ENCODE data around the gene MSANTD1.

MSANTD1 gene

DNA sequence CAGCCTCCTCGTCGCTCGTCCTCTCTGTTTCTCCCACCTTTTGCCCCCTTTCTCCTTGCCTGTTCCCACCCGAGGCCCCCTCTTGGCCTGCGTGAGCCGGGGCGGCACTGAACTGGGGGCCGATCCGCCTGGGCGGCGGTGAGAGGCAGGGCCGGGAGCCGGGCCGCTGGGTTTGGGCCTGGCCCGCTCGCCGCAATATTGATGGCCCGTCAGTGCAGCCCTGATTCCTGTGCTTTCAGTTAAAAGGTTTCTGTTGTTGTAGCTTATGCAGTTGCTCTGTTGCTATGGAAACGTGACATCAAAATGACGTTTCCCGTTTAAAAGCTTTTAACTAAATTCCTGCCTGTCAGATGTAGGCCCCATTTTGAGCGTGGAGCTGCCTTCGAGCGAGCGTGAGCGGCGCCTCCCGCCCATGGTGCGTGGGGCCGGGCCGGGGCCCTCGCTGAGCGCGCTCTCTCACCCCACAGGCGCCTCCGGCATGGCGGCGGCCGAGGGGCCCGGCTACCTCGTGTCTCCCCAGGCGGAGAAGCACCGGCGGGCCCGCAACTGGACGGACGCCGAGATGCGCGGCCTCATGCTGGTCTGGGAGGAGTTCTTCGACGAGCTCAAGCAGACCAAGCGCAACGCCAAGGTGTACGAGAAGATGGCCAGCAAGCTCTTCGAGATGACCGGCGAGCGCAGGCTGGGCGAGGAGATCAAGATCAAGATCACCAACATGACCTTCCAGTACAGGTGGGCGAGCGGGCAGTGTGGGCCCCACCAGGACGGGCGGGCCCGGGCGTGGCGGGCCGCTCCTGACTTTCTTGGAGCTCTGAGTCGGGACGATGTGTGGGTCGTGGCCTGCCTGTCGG lies at the start of gene MSANTD1:
TSS of gene MSANTD1 (plus strand) at position 349 of the 851 bp plus-strand sequence. CDS start at position 413, 64 bp downstream.
- no peak for DNase-seq (ENCODE audit: low read depth)

DNA sequence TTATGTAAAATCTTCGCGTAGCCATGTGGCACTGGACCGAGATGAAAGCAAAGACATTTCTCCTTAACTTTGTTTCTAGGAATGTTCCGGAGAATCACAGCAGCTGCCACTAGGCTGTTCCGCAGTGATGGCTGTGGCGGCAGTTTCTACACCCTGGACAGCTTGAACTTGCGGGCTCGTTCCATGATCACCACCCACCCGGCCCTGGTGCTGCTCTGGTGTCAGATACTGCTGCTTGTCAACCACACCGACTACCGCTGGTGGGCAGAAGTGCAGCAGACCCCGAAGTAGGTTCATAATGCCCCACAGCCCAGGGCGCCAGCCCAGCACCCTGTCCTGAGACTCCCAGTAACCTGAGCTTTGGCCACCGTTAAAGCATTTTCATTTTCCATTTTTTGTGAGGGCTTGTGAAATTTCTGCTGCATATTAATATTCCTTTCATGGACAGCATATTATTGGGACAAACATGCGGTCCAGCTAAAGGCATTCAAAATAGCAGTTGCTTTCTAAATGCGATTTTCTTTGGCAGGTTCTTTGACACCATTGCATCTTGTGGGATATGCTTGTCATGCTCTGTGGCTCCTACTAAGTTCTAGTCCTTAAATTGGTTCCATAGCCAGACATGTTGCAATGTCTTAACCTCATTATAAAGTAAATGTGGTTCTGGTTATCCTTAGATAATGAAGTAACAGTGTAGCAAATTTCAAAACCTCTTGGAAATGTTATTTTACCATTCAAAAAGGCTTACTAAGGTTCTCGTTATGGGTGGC lies 49.1 kb upstream of the MSANTD1 start:
- DNase-seq (ENCODE audit: low read depth): no peak

DNA sequence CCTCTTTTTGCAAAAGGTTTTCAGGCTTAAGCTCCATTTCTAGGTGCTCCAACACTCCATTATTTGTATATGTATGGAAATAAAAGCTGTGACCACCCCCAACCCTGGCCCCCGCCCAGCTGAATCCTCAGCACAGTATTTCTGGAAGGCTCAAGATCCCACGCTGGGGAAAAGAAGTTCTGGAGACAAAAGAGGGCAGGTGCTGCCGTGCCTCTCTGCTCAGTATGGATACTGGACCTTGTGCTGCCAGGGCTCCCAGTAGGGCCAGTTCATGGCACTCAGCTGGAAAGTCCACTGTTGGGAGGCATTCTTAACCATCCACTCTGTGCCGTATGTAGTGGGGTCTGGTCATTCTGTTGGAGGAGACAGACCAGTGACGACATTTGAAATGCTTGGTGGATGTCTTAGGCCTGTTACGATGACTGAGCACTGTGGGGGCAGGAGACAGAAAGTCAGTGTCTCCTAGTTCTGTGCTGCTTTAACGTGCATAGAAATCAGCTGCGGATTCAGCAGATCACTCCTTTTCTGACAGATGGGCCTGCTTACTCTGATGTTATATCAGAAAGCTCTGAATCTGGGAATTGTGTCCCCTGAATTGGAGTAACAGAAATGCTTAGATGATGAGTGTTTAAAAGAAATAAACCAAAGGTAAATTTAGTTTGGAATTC lies 48.4 kb upstream of the MSANTD1 start:
- DNase-seq (ENCODE audit: low read depth): no peak

DNA sequence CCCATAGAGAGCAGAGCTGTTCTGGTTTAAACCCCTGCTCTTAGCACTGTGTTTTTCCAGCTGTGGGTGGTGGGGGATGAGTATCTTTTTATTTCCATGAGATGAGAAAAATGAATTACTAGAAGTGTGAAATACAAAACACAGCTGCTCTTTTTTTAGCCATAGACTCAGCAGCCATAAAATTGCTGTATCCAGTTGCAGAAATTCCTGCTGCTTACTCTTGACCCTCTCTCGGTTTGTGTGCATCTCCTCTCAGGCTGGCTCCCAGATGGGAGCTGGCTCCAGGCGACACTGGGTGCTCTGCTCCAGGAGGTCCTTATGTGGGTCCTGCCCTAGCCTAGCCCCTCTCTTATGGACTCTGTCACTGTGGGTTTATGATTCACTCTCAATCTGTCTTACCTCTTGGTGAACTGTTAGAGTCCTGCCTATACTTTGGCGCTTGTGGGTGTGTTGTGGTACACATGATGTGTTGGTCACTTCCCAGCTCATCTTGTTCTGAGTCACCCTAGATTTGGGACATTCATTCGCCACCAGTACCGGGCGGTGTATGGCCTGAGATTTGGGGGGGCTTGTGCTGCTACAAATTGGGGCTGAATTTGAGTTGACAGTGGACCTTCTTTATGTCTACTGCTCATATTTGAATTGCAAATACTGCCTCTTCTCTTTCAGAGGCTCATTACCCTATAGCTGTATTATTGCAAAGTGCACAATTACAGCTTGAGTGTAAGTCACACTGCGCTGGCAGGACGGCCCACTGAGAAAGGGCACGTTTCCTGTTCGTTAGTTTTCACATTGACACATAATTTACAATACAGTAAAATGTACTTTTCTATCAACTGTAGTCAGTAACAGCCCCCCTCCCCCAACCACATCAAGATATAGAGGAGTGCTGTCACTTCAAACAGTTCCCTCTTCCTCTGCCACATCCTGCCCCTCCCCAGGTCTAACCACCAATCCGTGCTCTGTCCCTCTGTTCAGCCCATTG lies 46.9 kb upstream of the MSANTD1 start:
- no peak for DNase-seq (ENCODE audit: low read depth)

DNA sequence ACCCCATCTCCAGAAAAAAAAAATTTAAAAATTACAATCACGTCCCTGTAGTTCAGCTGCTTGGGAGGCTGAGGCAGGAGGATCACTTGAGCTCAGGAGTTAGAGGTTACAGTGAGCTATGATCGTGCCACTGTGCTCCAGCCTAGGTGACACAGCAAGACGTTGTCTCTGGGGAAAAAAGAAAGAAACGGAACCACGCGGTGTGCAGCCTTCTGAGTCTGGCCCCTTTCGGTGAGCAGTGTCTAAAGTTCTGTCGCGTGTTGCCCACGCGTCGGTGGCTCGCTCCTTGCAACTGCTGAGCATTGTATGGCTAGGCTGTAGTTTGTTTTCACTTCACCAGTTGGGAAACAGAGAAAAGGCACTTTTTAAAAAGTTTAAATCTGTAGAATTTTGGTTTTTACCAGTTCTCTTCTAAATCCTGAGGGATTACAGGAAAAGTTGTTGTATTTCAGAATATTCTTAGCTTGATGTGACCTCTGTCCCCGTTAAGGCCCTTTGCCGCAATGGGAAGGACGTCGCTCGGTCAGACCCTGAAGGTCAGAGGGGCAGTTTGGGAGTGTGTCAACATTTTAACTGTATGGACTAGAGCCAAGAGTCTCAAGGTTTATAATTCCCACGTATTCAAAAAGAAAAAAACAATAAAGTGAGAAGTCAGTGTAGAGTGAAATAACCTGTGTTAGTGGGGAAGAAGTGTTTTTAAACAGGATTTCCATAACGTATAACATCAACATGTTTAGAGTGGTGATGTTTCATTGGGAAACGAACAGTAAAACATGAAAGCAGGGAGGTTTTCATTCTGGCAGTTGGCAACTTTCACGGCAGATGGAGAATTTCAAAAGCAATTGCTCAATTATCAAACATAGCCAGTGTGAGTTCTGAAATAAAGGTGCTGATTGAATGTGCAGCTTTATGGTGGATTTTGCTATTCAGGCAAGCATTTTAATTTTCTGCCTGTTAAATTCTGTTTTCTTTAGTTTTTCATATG lies 45.8 kb upstream of the MSANTD1 start:
- DNase-seq (ENCODE audit: low read depth): no peak

DNA sequence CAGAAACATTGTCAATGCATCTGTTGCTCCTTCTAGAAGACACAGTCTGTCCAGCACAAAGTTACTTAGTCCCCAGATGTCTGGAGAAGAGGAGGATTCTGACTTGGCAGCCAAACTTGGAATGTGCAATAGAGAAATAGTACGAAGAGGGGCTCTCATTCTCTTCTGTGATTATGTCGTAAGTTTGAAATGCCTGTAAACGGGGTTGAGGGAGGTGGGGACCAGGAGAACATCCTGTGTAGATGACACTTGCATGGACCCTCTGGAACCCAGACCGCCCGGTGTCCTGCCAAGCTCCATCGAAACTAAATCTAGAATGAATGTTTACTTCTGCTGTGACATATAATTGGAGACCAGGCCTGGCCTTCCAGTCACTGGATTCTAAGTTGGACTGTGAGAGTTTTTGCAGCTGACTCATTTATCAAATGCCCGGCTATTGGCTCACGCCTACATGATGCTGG lies 45.0 kb upstream of the MSANTD1 start:
- no peak for DNase-seq (ENCODE audit: low read depth)

DNA sequence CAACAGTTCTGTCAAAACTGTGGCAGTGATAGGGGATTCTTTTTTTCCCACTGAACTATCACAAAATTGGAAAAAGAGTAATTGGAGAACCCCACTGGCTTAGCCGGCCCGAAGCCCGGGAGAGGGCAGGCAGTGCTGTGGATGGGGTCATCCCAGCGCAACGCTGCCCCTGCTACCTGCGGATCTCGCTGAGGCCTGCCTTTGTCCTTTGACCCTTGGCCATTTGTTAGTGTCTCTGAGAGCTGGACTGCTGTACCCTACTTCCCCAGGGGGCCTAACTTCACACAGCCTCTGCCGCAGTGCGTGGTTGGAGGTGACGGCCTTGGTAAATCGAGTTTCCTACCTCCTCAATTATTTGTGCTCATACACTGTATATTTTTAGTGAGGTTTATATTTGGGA lies 43.0 kb upstream of the MSANTD1 start:
- no peak for DNase-seq (ENCODE audit: low read depth)

DNA sequence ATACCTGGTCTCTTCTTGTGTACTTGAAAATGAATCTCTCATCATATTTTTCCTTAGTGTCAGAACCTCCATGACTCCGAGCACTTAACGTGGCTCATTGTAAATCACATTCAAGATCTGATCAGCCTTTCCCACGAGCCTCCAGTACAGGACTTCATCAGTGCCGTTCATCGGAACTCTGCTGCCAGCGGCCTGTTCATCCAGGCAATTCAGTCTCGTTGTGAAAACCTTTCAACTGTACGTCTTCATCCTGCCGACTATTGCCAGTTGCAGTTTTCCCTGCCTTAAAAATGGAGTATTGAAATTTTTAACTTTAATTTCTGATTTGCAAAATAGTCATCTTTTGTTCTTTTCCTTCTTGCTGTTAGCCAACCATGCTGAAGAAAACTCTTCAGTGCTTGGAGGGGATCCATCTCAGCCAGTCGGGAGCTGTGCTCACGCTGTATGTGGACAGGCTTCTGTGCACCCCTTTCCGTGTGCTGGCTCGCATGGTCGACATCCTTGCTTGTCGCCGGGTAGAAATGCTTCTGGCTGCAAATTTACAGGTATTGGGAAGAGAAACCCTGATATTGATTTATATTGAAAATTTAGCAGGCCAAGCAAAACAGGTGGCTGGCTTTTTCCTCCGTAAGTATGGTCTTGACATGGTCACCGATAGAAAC lies 42.4 kb upstream of the MSANTD1 start:
- no peak for DNase-seq (ENCODE audit: low read depth)

DNA sequence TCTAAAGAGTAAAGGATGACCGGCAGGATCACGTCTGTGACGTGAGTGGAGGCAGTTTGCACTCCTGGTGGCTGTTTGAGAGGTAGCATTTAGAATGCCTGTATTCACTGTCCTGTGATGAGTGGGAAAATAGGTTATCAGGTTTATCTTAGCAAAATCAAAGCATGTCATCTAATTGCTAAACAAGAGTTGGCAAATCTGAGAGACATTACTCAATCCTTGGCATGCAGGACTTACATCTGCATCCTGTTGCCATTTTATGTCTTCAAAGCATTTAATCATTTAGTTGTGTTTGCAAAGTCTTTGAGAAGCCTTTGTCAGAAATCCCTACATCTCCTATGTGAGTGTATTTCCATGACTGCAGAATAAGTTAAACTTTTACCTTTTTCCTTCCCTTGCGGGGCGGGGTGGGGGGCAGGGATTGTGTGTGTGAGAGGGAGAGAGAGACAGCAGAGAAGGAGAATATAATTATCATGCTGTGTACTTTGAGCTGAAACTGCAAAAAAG lies 41.4 kb upstream of the MSANTD1 start:
- no peak for DNase-seq (ENCODE audit: low read depth)

DNA sequence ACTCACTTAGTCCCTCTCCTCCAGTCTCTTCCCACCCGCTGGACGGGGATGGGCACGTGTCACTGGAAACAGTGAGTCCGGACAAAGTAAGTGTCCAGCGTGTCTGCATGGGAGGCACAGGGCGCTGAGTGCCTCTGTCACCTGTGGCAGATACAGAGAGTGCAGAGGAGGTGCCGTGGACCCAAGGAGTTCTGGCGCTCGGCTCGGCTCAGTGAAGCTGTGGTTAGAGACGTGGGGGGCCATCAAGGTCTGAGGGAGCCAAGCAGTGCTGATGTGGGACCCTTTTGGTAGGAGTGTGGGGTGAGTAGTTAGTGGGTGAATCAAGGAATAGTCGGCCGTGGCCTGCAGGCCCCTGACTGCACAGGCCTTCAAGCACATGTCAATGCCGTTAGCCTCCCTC lies 40.1 kb upstream of the MSANTD1 start:
- DNase-seq (ENCODE audit: low read depth): no peak

DNA sequence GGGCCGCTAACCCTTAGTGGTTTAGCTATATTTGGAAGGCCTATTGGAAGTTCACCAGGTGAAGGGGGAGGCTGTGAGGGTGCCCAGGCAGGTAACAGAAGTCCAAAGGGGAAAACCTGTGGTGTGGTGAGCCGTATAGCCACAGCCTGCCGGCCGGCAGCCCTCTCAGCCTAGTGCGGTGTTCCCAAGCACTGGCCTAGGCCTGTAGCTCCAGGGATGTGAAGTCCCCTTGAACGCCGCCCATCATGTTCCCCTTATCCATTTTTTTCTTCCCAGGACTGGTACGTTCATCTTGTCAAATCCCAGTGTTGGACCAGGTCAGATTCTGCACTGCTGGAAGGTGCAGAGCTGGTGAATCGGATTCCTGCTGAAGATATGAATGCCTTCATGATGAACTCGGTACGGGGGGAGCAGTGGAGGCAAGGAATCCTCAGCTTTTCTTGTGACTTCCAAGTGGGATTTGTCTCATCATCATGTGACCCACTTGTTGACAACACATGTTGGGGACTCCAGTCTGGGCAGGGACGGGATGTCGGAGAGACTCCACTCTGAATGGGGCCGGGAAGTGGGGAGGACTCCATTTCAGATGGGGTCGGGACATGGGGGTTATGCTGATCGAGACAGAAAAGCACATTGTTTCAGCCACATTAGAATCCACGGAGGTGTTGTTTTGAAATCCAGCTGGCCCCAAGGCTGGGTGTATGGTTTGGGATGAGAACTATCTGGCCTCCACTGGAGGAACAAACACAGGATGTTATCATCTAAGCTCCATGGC lies 39.2 kb upstream of the MSANTD1 start:
- no peak for DNase-seq (ENCODE audit: low read depth)

DNA sequence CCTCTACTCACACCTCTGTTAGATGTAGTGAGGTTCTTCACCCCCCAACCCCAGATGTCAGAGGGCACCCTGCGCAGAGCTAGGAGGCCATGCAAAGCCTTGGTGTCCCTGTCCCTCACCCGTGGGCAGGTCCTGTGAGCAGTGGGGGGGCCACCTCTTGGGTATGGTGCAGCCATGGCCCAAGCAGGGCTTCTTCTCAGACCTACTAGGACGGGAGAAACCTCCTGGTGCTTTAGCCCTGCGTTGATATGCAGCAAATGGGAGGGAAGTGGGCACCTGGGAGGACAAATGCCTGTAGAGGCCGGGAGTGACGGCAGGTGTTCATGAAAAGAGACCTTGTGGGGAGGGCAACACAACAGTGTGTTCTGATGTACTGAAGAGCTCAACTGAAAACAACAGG lies 38.5 kb upstream of the MSANTD1 start:
- DNase-seq (ENCODE audit: low read depth): no peak

DNA sequence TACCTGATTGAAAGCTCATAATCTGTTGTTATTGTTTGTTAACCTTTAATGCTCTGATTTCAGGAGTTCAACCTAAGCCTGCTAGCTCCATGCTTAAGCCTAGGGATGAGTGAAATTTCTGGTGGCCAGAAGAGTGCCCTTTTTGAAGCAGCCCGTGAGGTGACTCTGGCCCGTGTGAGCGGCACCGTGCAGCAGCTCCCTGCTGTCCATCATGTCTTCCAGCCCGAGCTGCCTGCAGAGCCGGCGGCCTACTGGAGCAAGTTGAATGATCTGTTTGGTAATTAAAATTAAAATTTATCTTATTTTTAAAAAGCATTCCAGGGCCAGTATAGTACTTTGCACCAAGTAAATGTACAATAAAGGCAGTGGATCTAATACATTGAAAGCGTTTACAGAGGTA lies 37.1 kb upstream of the MSANTD1 start:
- DNase-seq (ENCODE audit: low read depth): no peak

DNA sequence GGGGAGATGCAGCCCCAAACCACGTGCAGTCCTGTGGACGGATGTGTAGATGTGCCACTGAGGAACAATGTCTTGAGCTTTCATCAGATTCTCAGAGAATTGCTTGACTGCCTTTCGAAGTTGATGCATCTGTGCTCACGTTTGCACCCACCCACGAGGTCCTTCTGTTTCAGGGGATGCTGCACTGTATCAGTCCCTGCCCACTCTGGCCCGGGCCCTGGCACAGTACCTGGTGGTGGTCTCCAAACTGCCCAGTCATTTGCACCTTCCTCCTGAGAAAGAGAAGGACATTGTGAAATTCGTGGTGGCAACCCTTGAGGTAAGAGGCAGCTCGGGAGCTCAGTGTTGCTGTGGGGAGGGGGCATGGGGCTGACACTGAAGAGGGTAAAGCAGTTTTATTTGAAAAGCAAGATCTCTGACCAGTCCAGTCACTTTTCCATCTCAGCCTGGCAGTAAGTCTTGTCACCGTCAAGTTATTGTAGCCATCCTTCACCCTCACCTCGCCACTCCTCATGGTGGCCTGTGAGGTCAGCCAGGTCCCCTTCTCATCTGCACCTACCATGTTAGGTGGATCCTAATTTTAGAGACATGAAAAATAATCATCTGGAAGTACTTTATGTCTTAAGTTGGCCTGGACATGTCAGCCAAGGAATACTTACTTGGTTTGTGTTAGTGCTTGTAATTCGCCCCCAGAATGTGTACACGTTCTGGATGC lies 36.4 kb upstream of the MSANTD1 start:
- DNase-seq (ENCODE audit: low read depth): no peak

DNA sequence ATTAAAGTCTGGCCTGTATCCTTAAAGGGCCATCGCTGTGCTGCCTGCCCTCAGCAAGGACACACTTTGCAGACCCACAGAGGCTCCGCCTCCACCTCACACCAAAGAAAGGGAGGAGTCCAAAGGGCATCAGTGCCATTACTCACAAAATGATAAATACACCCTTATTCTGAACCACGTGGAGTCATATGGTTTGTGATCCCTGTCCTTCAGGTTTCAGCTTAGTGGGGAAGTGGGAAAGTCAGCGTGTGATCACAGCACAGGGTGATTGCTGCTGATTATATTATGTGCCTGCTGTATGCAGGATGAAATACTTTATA lies 35.9 kb upstream of the MSANTD1 start:
- no peak for DNase-seq (ENCODE audit: low read depth)

DNA sequence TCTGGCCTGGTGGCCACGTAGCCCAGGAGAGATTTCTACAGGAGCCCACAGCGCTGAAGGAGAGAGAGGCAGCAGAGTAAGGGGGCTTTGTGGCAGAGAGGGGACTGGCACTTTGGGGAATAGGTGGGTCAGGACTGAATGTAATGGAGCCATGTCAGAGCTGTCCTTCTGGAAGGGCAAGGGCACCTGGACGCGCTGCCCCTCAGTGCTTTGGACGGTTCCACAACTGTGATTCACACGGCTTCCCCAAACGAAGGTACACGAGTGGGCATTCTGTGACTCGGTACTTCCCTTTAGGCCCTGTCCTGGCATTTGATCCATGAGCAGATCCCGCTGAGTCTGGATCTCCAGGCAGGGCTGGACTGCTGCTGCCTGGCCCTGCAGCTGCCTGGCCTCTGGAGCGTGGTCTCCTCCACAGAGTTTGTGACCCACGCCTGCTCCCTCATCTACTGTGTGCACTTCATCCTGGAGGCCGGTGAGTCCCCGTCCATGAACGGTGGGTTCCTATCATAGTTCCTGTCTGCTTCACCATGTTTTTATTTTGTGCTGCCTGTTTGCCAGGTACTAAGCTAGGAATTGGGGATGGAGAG lies 35.2 kb upstream of the MSANTD1 start:
- no peak for DNase-seq (ENCODE audit: low read depth)

DNA sequence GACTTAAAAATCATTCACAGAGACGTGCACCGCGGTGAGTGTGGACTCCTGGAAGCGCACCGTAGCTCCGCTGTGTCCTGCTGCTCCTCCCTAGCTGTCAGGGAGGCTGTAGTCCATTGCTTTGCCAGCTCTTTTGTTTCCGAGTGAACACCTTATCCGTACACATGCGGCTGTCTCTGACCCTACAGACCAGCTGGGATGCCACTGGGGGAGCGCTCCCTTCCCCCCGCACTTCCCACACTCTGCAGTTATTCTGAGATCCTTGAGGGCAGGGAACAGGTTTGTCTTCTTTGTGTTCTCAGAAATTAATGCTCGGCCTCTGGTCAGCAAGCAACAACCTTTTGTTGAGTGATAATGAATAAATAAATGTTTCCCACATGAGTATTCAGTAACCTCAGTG lies 33.7 kb upstream of the MSANTD1 start:
- DNase-seq (ENCODE audit: low read depth): no peak

DNA sequence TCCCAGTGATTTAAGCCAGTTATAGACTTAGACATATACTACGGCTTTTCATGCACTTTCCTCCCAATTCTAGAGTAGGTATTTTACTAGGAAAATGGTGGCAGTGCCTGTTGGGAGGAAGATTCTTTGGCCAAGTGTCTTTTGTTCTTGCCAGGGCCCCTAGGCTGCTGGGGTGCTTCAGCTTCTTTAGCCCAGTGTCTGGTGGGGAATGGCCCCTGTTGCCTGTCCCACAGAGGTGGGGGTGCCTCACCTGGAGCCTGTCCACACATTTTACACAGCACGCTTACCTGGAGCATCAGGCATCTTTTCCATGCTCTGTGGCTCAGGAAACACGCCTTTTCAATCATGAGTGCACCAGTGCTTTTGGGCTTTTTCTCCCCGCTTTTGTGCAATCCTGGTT lies 33.2 kb upstream of the MSANTD1 start:
- DNase-seq (ENCODE audit: low read depth): no peak

All from HS-5 (cell line).